MCF 10A (cell line): ENCODE results near the gene CACNA1C. TPM values are rescaled to one million over a fixed set of nuclear protein-coding genes. Genes with fewer than 3 reads are reported as not detected.

ENCODE experiments used
- BruUV-seq: library from RNA; stranded (reverse); fragments of 400-500 nt; replicated peaks from 2 replicates; lab custom pipeline; 2021; lab: Mats Ljungman, UMichigan
- CTCF ChIA-PET: fragments of 300-600 bp; sonication (Branson Sonifier 250); formaldehyde crosslinking; extraction: SDS; loops from one replicate; lab custom pipeline; 2021; ENCODE audit warnings: antibody characterized with exemption, inconsistent platforms; lab: Yijun Ruan, JAX
- POLR2A ChIA-PET: fragments of 300-600, 350-650 bp; sonication (Branson Sonifier 250); formaldehyde crosslinking; extraction: SDS; loops from one replicate; lab custom pipeline; 2020; ENCODE audit warnings: antibody characterized with exemption, inconsistent platforms; lab: Yijun Ruan, JAX
- DNase-seq: peaks from one replicate; pipeline ENCODE4 v3.0.0-alpha.2; 2018; ENCODE audit not compliant: unreplicated experiment
- H3K27ac Mint-ChIP-seq: one replicate; pipeline ENCODE4 v1.8.0; 2022; ENCODE audit warnings: mild to moderate bottlenecking, low read depth, mixed read lengths; ENCODE audit not compliant: unreplicated experiment
- H3K27me3 Mint-ChIP-seq: one replicate; pipeline ENCODE4 v1.8.0; 2022; ENCODE audit warnings: mixed read lengths; ENCODE audit not compliant: insufficient read depth, unreplicated experiment
- H3K36me3 Mint-ChIP-seq: one replicate; pipeline ENCODE4 v1.8.0; 2022; ENCODE audit warnings: mild to moderate bottlenecking, moderate library complexity, mixed read lengths; ENCODE audit not compliant: insufficient read depth, unreplicated experiment
- H3K4me1 Mint-ChIP-seq: one replicate; pipeline ENCODE4 v1.8.0; 2022; ENCODE audit warnings: mixed read lengths; ENCODE audit not compliant: insufficient read depth, unreplicated experiment
- H3K4me3 Mint-ChIP-seq: one replicate; pipeline ENCODE4 v1.8.0; 2022; ENCODE audit warnings: mild to moderate bottlenecking, moderate library complexity, mixed read lengths; ENCODE audit not compliant: unreplicated experiment
- H3K9me3 Mint-ChIP-seq: one replicate; pipeline ENCODE4 v1.8.0; 2022; ENCODE audit warnings: mixed read lengths; ENCODE audit not compliant: unreplicated experiment
- intact Hi-C: fragments of 100-400 bp; cut with micrococcal nuclease; formaldehyde crosslinking; loops from 2 replicates; pipeline ENCODE4 v1.14.1; 2022
- total RNA-seq: library from RNA; stranded (reverse); gene quantifications from 2 replicates; pipeline ENCODE4 v1.2.3, GENCODE V29; 2022
- TF ChIP-seq, protein P1 (sequence below): fragments of 200-600 bp; IDR thresholded peaks from one replicate; pipeline ENCODE4 v1.8.0; 2022; ENCODE audit warnings: antibody characterized with exemption, mild to moderate bottlenecking; ENCODE audit not compliant: unreplicated experiment

CACNA1C gene
- total RNA-seq, 1 experiment from 2014 or later = not detected

GRCh38 chr12:2355604-2356003, 302.8 kb downstream of the CACNA1C start:
- intact Hi-C loops = no loop called here
- Mint-ChIP-seq H3K9me3 (no peaks in the 10 kb centered on the region), H3K4me3 (no peak overlapping the region), H3K36me3 (no peaks in the 10 kb centered on the region), H3K4me1 (peaks cover 6% of the 10 kb centered on the region), H3K27ac (no peak overlapping the region), H3K27me3 (peaks cover 34% of the 10 kb centered on the region)
- TF ChIP-seq, protein P1, sequence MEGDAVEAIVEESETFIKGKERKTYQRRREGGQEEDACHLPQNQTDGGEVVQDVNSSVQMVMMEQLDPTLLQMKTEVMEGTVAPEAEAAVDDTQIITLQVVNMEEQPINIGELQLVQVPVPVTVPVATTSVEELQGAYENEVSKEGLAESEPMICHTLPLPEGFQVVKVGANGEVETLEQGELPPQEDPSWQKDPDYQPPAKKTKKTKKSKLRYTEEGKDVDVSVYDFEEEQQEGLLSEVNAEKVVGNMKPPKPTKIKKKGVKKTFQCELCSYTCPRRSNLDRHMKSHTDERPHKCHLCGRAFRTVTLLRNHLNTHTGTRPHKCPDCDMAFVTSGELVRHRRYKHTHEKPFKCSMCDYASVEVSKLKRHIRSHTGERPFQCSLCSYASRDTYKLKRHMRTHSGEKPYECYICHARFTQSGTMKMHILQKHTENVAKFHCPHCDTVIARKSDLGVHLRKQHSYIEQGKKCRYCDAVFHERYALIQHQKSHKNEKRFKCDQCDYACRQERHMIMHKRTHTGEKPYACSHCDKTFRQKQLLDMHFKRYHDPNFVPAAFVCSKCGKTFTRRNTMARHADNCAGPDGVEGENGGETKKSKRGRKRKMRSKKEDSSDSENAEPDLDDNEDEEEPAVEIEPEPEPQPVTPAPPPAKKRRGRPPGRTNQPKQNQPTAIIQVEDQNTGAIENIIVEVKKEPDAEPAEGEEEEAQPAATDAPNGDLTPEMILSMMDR = no peak
- no peak for DNase-seq
- no TSS peak for BruUV-seq
- POLR2A ChIA-PET = no interaction called here
- CTCF ChIA-PET = interaction anchor here (0.6 kb wide), 1 partner anchor 74 kb away, joined by 3 read pairs; no protein-coding TSS in a partner anchor

GRCh38 chr12:2356601-2357125, 303.9 kb downstream of the CACNA1C start:
- BruUV-seq = no TSS peak
- ChIA-PET POLR2A (no interaction called here), CTCF (interaction anchor here (0.6 to 0.7 kb wide), 4 partner anchors 8 to 517 kb away, joined by 3 to 4 read pairs (median 3); no protein-coding TSS in a partner anchor)
- intact Hi-C loops = no loop called here
- H3K9me3 Mint-ChIP-seq = no peaks in the 10 kb centered on the region
- peaks cover 31% of the 10 kb centered on the region for H3K27me3 Mint-ChIP-seq
- peaks cover 6% of the 10 kb centered on the region for H3K4me1 Mint-ChIP-seq
- no peak for DNase-seq
- no peak overlapping the region for H3K4me3 Mint-ChIP-seq
- TF ChIP-seq, protein P1 = no peak
- H3K36me3 Mint-ChIP-seq = no peaks in the 10 kb centered on the region
- no peak overlapping the region for H3K27ac Mint-ChIP-seq

GRCh38 chr12:2358986-2359658, 306.3 kb downstream of the CACNA1C start:
- Mint-ChIP-seq H3K27me3 (peaks cover 6% of the 10 kb centered on the region), H3K4me1 (peaks cover 6% of the 10 kb centered on the region), H3K4me3 (no peak overlapping the region), H3K27ac (no peak overlapping the region), H3K36me3 (no peaks in the 10 kb centered on the region), H3K9me3 (no peaks in the 10 kb centered on the region)
- TF ChIP-seq, protein P1 = no peak
- ChIA-PET CTCF (interaction anchor here (0.5 to 1.2 kb wide), 4 partner anchors 23 to 546 kb away, joined by 3 to 4 read pairs (median 3); no protein-coding TSS in a partner anchor), POLR2A (no interaction called here)
- no TSS peak for BruUV-seq
- DNase-seq = no peak
- intact Hi-C loops = no loop called here
